Astrocyte (in vitro differentiated cells and primary cell): ENCODE results near the gene PPP3R1.

ENCODE experiments used
- CTCF ChIP-seq: IDR thresholded peaks from 2 replicates; pipeline ENCODE4 v1.5.1; 2011; ENCODE audit warnings: low read depth, mild to moderate bottlenecking, inconsistent platforms, low read length, moderate library complexity; ENCODE audit not compliant: insufficient read depth
- EZH2 ChIP-seq: IDR thresholded peaks from 2 replicates; pipeline ENCODE4 v1.6.1; 2012; ENCODE audit warnings: mild to moderate bottlenecking, low read length, inconsistent platforms; ENCODE audit not compliant: insufficient read depth

GRCh38 chr2:68250196-68250595 lies 2.1 kb downstream of the PPP3R1 start:
- no peak for TF ChIP-seq CTCF
- TF ChIP-seq EZH2 = no peak
